Suprapubic skin (tissue), 3 donors: ENCODE results near the gene AMH.

Source experiments
- CTCF ChIP-seq, 2 donors: fragments of 200-600 bp in 1 of 2; fragments of 450-650 bp in 1 of 2; sonication (generic) in 1 of 2; IDR thresholded peaks; one replicate each; pipeline ENCODE4 v1.5.1; 2016 to 2019; ENCODE audit warnings: antibody characterized with exemption in 2 of 2, mild to moderate bottlenecking in 1 of 2, moderate library complexity in 1 of 2
- EP300 ChIP-seq: sonication (generic); formaldehyde crosslinking; IDR thresholded peaks from one replicate; pipeline ENCODE4 v1.6.1; 2017; ENCODE audit warnings: antibody characterized with exemption
- POLR2A ChIP-seq, 2 donors: fragments of 450-650 bp; IDR thresholded peaks; one replicate each; pipeline ENCODE4 v1.6.1; 2017; ENCODE audit warnings: antibody characterized with exemption in 2 of 2, mild to moderate bottlenecking in 2 of 2, moderate library complexity in 2 of 2

GRCh38 chr19:2271234-2272103, 22.3 kb downstream of the AMH start:
- TF ChIP-seq CTCF (IDR thresholded peaks at IDR 0.05) = no peak
- TF ChIP-seq EP300 = no peak
- no peak for TF ChIP-seq POLR2A (IDR thresholded peaks at IDR 0.05)
